Measurements from ENCODE around the gene NAP1L5.

NAP1L5 gene, protein sequence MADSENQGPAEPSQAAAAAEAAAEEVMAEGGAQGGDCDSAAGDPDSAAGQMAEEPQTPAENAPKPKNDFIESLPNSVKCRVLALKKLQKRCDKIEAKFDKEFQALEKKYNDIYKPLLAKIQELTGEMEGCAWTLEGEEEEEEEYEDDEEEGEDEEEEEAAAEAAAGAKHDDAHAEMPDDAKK

DNA sequence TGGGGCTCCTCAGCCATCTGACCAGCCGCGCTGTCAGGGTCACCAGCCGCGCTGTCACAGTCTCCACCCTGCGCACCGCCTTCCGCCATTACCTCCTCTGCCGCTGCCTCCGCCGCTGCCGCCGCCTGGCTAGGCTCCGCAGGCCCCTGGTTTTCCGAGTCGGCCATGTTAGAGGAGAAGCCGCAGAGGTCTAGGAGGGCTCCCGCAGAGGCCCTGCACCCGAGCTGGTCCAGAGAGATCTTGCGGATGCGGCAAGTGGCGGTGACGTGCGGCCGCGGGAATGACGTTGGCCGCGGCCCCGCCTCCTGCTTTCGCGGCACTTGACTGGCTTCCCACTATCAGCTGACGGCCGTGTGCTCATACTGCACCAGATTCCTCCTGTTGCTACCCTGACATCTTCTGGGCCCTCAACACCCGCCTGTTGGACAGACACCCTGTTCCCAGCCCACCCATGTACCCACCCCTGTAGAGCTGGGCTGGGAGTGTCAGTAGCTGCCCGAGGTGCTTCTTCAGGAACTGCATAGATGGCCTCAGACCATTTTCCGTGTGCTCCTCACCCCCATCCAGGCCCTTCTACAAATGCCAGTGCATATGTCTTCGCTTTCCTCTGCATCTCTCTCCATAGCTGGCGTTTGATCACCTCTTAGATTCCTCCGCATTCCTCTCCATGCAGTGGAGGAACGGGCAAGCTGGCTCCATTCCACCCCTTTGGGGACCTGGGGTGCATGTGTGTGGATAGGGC, at the start of gene NAP1L5:
Gene NAP1L5, minus strand, starts transcription at position 242 of the 742 bp plus-strand sequence. Its CDS starts 75 bp downstream, at position 167.
- no peak for DNase-seq (ENCODE audit: low spot score)

DNA sequence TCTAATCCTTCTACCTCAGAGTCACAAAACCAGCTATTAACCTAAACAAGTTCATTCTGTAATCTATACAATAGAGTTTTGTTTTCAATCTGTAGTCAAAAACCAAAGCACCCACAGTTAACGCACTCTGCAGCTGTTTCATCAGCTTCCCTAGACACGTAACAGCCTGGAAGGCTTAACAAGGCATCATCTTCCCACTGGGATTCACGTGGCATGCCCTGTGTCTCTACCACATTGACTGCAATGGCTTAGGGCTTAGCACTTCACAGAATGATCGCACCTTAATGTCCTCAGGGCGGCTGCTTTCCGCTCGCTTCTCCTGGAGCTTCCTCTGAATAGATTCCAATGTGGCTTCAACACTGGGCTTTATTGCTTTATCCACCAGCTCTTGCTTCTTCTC, 49.7 kb upstream of the NAP1L5 start:
- DNase-seq (ENCODE audit: low spot score) = no peak

DNA sequence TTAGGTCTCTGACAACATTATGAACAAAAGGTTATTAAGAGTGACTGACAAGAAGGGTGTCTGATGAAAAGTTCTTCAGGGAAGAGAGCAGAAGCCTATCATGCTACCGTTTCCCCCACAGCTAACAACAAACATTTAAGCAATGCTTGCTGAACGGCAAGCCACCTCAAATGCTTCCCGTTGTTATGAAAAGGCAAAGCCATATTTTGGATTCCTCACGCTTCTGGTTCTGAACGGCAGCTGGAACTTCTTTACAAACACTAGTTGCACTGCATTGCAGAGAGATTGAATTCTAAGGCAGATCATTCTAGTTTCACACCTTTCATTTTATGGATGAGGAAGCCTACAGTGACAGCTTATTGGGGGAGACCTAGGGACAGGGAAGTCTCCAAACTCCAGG, 48.6 kb upstream of the NAP1L5 start:
- no peak for DNase-seq (ENCODE audit: low spot score)

DNA sequence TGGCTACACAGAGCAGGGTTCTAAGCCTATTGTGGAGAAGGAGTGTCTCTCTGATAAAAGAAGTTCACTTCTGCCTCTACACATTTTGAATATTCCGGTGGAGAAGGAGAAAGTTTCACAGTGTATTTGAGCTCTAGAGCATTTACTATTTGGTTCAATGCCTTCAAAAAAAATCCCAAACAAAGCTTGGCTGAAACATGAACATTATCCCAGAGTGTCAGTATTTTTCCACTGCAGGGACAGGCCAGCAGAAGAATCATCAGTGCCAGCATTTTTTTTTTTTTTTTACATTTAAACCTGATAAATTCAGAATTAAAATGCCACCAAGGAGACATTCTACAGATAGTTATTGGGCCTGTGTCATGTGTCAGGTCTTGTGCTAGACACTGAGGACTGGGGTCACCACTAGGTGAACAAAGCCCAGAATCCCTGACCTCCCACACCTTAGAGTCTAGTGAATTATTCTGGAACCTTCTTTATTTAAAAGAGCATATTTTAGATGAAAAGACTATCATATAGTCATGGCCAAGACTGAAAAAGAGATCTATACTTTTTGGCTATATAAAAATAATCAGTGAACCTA, 48.0 kb upstream of the NAP1L5 start:
- DNase-seq (ENCODE audit: low spot score) = no peak

DNA sequence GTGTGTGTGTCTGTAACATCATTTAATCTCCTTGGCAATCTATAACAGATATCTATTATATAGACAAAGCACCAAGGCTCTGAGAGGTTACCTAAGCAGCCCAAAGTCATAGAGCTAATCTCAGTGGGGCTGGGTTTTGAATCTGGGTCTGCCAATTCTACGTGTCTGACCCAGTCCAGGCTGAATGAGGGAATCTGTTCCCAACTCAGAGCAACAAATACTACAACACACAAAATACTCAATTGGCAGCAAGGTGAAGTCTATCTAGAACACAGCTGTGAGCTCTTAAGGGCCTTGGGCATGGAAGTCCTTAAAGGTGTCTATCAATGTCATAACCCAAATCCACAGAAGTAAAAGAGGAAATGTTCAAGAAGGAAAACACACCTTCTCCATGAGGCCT, 47.5 kb upstream of the NAP1L5 start:
- DNase-seq (ENCODE audit: low spot score) = no peak

DNA sequence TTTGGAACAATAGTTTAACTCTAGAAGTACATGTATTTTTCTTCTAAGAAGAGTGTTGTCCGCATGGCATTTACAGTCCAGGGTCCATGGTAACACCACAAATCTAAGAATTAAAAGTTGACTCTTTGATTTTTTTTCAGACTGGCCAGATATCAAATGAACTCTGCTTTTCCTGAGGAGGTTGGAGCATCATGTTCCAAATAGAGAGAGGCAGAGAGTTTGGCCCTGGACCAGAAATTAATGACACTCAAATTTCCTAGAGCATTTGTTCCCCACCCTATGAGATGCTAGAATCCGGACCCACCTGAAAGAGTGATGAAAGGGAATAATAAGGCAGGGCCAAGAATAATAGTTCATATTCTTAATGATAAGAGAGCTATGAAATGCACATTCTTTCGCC, 47.0 kb upstream of the NAP1L5 start:
- DNase-seq (ENCODE audit: low spot score) = no peak

DNA sequence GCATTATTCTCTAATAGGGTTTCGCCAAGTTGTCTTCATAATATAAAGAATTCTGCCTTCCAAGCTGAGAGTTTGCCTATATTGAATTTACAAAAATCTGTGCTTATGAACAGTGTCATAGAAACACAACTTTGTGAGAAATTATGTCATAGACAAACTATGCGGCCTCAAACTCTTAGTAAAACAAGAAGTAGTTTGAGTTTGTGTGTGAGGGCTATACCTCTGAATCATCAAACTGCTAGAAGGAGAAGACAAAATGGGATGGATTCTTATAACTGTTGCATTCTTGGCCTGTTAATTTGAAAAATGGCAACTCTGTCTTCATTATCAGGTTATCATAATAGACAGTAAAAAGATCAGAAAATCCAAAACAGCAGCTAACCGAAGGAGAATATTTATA, 46.1 kb upstream of the NAP1L5 start:
- DNase-seq (ENCODE audit: low spot score) = no peak

DNA sequence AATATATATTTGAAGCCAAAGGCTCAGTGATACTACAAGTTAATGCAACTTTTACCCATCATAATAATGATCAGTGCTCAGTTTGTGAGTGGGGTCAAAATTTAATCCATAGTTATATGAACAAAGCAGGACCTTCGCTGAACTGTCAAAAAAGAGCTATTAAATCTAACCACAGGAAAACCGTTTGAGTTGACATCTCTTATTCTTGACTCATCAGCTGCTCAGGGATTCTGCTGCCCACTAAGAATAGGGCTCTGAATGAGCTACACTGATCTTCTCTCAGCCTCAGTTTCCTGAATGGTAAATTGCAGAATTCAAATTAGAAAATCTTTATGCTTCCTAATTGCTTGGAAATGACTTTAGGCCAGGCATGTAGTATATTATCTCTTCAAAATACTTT, 44.9 kb upstream of the NAP1L5 start:
- DNase-seq (ENCODE audit: low spot score) = no peak

DNA sequence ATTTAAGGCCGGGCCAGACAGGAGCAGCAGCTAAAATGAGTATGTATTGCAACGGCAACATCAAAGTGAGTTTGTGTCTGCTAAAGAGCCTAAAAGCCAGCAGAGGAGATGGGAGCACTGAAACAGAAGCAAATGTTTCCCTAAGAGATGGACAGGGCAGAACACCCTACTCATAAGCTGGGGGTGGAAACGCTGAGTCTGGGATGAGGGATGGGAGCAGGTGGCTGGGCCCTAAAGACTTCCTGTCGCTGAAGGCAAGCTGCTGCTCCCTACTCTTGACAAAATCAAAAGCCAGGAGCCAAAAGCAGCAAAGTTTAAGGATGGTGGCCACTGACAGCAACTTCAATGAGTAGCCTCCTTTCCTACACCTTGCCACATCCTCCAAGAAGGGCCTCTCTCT, 40.6 kb upstream of the NAP1L5 start:
- DNase-seq (ENCODE audit: low spot score) = no peak

DNA sequence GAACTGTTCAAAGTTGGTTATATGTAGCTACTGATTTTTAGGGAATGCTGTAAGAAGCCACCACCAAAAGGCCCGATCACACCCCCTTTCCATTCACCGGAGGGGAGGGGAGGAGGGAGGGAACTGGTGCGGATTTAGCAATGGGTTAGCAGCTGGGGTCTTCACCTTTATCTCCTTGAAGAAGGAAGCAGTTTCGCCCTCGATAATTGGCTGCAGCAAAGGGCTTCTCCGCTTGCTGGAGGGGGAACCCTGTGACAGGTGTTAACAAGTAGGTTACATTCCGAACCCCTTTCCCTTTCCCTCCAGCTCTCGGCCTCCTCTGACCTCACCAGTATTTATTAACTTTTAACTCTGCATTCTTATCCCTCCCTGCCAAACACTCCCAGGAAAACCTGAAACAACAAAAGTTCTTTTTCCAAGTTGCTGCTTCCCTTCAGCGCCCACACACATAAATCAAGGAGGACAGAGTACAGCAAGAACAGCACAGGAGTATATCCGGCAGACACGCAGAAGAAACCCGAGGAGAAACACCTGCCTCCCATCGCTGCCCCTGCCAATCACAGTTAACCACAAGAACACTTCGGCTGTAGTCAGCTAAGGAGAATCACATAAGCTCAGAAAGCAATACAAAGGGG, 39.8 kb upstream of the NAP1L5 start:
- DNase-seq (ENCODE audit: low spot score) = no peak

DNA sequence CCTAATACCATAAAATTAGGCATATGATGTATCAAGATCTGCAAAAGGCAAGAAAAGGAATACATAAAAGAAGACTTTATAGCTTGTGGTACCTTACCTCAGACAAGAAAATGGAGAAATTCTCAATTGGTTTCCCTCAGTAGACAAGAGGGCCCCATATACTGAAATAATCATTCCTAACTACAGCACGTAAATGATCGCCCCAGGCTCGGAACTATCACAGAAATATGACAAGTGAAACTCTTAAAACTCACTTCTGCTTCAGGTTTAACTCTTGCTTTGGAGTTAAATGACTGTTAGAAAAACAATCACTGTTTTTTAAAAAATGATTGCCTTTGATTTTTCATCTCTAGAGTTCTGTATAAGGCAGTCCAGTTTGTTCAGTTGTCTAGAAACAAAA, 38.6 kb upstream of the NAP1L5 start:
- no peak for DNase-seq (ENCODE audit: low spot score)

DNA sequence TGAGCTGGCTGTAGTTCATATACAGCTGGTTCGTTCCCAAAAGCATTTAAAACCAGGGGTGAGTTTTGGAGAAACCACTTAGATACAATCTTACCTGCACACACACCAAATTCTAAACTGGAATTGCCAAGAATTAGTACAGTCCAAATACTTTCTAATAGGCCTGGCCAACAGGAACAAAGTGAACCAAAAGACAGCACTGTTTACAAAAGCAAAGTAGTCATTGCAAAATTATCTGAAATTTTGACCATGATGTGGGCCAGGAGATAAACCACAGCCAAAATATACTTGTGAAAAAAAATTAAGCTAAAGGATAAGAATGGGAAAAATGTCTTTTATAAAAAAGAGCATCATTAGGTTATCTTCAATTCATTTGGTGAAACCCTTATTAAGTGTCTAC, 37.9 kb upstream of the NAP1L5 start:
- DNase-seq (ENCODE audit: low spot score) = no peak

DNA sequence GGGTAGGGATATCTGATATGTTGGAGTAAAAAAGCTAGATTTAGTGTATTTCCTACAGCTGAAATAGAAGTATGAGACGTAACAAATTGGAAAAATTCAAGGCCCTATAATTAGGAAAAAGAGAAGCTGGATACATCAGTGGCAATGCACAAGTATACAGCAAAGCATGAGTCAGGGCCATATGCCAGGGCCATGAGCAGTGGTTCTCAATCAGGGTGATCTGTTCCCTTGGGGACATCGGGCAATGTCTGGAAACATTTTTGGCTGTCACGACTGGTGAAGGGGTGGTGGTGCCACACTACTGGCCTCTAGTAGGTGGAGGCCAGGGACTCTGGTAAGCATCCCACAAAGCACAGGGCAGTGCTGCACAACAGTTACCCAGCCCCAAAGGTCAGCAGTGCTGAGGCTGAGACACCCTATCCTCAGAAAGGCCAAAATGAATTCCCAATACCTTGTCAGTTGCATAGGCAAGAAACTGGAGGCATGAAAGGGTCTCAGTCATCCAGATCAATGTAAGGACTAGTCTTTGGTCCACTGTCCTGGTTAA, 36.8 kb upstream of the NAP1L5 start:
- no peak for DNase-seq (ENCODE audit: low spot score)

DNA sequence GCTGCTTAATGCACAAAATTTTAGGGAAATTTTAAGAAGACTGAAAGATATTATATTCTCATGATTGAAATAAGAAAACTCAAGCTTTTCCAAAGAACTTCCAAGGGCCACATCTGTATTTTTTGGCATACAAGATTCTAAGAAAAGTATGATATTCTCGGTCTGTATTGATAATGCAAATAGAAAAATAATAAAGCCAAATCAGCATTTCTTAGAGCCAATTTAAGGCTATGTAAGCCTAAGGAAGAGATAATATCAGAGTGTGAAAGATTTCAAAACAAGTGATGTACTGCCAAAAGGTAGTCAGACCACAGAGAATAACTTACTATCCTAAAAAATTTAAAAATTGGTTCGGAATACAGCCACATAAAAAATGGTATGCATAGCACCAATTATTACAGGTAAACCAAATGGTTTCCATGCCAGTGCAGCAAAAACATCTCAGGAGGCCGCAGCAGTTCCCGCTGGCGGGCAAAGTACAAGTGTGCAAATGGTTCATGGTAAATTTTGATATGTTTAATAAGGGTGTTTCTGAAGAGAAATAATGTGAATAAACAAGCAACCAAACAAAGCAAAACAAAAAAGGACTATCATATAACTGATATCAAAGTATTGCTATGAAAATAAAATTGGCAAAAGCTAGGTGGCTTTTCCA, 35.2 kb upstream of the NAP1L5 start:
- no peak for DNase-seq (ENCODE audit: low spot score)

DNA sequence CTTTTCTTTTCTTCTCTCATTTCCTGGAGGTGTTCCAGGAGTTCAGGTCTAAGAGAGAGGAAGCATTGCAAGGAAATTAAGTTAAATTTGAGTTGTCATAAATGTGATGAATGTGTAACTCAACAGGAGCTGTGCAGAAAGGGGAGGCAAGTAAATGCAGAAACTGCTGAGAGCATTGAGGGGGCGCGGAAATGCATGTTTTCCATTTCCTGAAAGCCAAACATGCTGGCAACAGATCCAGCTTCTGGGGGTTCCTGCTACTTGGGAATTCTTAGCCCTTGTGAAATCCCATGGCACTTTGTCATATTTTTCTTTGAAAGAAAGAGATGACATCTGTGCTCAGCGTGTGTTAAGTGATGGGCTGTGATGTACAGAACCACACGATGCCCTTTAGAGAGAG, 33.8 kb upstream of the NAP1L5 start:
- DNase-seq (ENCODE audit: low spot score) = no peak

DNA sequence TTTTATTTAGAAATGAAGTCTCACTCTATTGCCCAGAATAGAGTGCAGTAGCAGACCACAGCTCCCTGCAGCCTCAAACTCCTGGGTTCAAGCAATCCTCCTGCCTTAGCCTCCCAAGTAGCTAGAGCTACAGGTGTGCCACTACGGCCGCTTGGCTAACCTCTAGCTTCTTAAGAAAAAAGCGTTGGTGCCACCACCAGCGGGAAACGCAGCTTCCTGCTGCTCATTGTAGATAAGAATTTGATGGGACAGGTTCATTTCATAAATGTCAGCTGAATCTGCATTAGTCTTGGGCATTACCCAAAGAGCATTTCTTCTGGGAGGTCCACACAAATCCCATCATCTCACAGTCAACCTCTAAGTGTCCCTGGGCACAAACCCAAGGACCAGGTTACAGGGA, 33.2 kb upstream of the NAP1L5 start:
- no peak for DNase-seq (ENCODE audit: low spot score)

DNA sequence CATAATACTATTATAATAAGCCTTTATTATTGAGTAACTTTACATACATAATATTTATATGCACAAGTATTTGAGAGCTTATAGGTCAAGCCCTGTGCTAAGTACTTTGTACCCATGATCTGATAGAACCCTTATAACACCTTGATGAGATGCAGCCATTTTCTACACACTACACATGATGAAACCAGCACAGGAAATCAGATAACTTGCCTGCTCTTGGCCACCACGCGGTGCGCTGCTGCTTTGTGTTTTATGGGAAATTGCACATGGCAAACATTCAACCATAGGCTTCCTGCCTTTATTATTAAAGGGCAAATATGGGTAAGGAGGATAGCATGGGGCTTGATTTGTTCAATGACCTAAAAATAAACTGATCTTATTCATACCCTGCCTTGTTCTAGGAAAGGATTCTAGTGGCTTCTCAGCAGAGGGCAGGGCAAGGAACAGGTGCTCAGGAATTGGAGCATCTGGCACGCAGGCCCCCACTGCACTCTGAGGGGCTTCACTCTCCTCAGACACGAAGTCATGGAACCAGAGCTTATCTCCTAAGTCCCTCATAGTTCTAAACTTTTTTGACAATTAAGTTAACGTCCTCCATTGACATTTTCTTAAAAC, 31.6 kb upstream of the NAP1L5 start:
- no peak for DNase-seq (ENCODE audit: low spot score)

DNA sequence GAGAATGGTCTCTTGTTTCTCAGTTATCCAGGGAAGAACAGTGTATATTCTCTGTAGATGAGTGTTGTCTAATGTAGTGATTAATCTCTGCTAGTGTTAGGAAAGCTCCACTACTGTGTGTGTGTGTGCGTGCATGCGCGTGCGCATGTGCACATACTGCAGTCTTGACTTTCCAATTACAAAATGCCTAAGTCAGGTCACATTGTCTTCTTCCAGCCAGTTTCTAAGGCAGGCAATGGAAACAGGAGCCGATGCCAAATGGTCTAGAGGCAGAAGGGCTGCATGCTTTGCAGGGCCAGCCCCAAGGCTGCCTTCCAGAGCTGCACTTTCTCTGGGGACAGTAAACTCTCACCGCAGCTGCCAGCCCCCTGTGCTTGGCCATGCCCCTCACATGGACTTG, 30.5 kb upstream of the NAP1L5 start:
- no peak for DNase-seq (ENCODE audit: low spot score)

DNA sequence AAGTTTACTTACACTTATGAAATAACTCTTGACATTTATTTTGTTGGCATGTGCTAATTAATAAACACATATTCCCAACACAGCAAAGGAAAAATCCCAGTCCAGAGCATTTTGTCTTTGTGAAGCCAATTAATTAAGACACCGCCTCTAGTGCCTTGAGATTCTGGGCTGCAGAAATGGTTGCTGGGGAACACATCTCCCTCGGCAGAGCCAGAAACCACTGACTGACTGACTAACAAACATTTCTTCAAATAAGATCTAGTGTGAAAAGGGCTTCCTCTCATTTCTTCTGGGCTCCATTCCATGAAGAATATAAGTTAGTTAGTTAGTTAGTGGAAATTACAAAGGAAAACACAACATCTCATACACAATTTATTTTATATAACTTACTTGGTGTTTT, 28.4 kb upstream of the NAP1L5 start:
- no peak for DNase-seq (ENCODE audit: low spot score)

DNA sequence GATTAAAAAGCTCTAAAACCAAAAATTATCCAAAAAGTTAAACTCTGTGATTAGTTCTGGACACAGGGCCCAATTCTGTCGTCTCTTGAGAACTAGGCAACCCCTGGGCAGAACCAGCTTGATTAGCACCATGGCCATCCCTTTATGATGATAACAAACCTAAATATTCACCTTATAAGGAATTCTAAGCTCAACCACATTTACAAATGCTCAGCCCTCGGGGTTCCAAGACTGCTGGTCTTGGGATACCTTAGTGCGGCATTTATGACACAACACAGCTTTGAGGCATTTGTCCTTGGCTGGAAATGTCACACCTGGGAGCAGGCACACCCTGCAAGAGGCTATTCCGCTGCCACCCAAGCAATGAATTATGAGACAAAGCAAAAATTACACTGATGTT, 27.5 kb upstream of the NAP1L5 start:
- no peak for DNase-seq (ENCODE audit: low spot score)

DNA sequence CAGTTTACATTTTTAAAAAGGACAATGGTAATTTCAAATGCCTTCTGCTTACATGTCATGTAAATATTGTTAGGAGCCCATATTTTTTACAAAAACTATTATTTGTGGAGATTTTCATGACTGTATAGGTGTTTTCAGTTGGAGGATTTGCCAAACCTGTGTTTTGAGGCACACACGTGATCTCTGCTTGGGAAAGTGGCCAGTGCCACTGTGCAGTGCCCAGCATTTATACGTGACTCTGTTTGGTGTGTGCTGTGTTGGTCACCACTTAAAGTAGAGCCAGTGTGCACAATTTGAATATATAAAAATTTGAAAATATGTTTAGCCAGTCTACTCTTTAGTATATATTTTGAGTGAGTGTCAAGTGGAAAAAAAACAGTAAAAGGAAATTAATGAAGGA, 26.8 kb upstream of the NAP1L5 start:
- no peak for DNase-seq (ENCODE audit: low spot score)

DNA sequence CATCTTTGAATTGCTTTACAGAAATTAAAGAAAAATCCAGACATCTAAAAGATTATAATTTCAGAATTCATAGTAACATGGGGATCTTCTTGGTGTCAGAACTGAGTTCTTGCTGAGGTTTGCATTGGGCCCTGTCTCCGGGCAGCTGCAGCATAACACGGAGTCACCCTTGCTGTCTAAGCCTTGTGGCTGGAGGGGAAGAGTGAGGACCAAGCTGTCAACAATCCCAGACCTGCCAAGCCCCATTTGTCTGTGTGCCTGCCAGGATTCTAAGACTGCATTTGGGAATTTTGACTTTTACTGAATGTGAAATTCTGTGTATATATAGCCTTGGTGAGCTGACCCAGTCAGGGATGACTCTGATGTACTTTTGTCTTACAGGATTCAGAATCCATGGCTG, 25.2 kb upstream of the NAP1L5 start:
- no peak for DNase-seq (ENCODE audit: low spot score)

All from HuH-7.5 (cell line).